PC-9 (cell line): ENCODE measurements around the gene PRDM15.

ENCODE experiments used
- EZH2 ChIP-seq: fragments of 200-600 bp; sonication (generic); IDR thresholded peaks from 2 replicates; pipeline ENCODE4 v1.8.0; 2017; ENCODE audit warnings: antibody characterized with exemption, low read depth
- TF ChIP-seq, protein P1 (sequence below): fragments of 200-600 bp; sonication (generic); conservative IDR thresholded peaks from 2 replicates; pipeline ENCODE4 v1.6.1; 2017; ENCODE audit warnings: mixed run types, antibody characterized with exemption, mild to moderate bottlenecking, moderate library complexity

DNA sequence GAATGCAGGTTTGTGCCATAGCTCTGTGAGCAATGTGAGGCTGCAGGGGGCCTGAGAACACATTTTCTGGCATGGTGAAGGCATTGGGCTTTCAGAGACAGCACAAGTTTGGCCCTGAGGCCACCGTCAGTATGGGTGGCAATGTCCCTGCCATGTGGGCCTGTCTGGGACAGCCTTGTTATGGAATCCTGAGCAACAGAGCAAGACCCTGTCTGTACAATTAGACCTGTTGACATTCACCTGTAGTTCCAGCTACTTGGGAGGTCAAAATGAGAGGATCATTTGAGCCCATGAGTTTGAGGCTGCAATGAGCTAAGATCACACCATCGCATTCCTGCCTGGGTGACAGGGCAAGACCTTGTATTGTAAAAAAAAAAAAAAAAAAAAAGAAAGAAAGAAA lies 35.6 kb downstream of the PRDM15 start:
- TF ChIP-seq, protein P1, sequence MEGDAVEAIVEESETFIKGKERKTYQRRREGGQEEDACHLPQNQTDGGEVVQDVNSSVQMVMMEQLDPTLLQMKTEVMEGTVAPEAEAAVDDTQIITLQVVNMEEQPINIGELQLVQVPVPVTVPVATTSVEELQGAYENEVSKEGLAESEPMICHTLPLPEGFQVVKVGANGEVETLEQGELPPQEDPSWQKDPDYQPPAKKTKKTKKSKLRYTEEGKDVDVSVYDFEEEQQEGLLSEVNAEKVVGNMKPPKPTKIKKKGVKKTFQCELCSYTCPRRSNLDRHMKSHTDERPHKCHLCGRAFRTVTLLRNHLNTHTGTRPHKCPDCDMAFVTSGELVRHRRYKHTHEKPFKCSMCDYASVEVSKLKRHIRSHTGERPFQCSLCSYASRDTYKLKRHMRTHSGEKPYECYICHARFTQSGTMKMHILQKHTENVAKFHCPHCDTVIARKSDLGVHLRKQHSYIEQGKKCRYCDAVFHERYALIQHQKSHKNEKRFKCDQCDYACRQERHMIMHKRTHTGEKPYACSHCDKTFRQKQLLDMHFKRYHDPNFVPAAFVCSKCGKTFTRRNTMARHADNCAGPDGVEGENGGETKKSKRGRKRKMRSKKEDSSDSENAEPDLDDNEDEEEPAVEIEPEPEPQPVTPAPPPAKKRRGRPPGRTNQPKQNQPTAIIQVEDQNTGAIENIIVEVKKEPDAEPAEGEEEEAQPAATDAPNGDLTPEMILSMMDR = no peak
- TF ChIP-seq EZH2 = no peak
